Activated naive CD4-positive, alpha-beta T cell treated with anti-CD3 and anti-CD28 coated beads for 36 hours (primary cell): ENCODE results near the gene PHC1. TPM values are rescaled to one million over a fixed set of nuclear protein-coding genes. Genes with fewer than 3 reads are reported as not detected.
"Not testable (repeated sequence)": the region's sequence is repeated elsewhere in the genome, so short reads cannot be mapped to it uniquely, and the experiment has no call there.

ENCODE experiments used
- CTCF ChIA-PET: fragments of 350-600 bp; sonication (Branson Sonifier 250); formaldehyde crosslinking; loops from one replicate; lab custom pipeline; 2021; ENCODE audit warnings: antibody characterized with exemption; lab: Charles Lee
- DNase-seq: peaks from one replicate; pipeline ENCODE4 v3.0.0-alpha.2; 2020
- H3K27ac Mint-ChIP-seq: one replicate; pipeline ENCODE4 v1.8.0; 2021; ENCODE audit warnings: mild to moderate bottlenecking, mixed read lengths
- H3K27me3 Mint-ChIP-seq: one replicate; pipeline ENCODE4 v1.8.0; 2021; ENCODE audit warnings: low read depth, mixed read lengths
- H3K36me3 Mint-ChIP-seq: one replicate; pipeline ENCODE4 v1.8.0; 2021; ENCODE audit warnings: low read depth, mixed read lengths
- H3K4me1 Mint-ChIP-seq: one replicate; pipeline ENCODE4 v1.8.0; 2021; ENCODE audit warnings: low read depth, mixed read lengths
- H3K4me3 Mint-ChIP-seq: one replicate; pipeline ENCODE4 v1.8.0; 2021; ENCODE audit warnings: mild to moderate bottlenecking, moderate library complexity, mixed read lengths
- H3K9me3 Mint-ChIP-seq: one replicate; pipeline ENCODE4 v1.8.0; 2021; ENCODE audit warnings: mixed read lengths
- intact Hi-C: fragments of 100-400 bp; cut with micrococcal nuclease; formaldehyde crosslinking; loops from one replicate; pipeline ENCODE4 v1.15.1; 2023
- total RNA-seq, 2 experiments: library from RNA; stranded (reverse); gene quantifications; one replicate each; pipeline ENCODE4 v1.2.3, GENCODE V29; 2021

PHC1 gene
- 10 to 100 TPM; 24.4 to 26.5 TPM for total RNA-seq

DNA sequence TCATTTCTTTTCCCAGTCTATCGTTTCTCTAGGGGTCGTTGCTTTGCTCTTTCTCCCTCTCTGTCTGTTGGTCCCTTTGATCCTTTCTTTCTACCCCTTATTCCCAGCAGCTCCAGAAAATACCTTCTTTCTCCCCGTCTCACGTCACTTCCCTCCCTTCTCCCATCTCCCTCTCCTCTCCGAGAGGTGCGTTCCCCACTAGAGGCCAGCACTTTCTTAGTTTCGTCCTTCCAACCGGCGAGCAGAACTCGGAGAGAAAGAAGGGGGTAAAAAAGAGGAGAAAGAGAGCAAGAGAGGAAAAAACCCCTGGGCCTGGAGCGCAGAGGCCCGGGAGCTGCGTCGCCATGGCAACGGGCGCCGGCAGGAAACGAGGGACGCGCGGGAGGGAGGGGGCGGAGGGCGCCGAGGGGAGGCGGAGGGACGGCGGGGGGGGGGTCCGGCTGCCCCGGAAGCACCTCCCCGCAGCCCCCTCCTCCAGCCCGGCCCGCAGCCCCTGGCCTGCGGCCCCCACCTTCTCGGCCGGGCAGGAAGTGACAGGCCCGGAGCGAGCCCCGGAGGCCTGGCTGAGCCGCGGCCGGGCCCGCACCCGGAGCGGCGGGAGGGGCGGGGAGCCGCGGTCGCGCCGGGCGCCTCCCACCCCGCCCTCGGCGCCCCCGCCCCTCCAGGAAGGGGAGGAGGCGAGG is at the start of gene PHC1:
Gene PHC1, plus strand, starts transcription at position 477 of the 683 bp plus-strand sequence. CDS start 3,169 bp downstream, outside the sequence.
- intact Hi-C loops, result loop anchor here (1.0 to 2.0 kb wide), 4 partner anchors 23 to 421 kb away; partner anchors contain the start of gene M6PR
- H3K4me3 Mint-ChIP-seq, result peak within 1 kb of the TSS; percentile 82
- CTCF ChIA-PET, result interaction anchor here (0.7 to 1.4 kb wide), 10 partner anchors 24 to 259 kb away, joined by 3 to 6 read pairs (median 3); partner anchors contain the start of gene M6PR
- H3K27ac Mint-ChIP-seq, result peak within 1 kb of the TSS; percentile 84
- not testable (repeated sequence) for H3K36me3 Mint-ChIP-seq, H3K9me3 Mint-ChIP-seq, H3K27me3 Mint-ChIP-seq
- DNase-seq, result peak; percentile 81
- peaks cover 15% of the 10 kb centered on the region for H3K4me1 Mint-ChIP-seq

DNA sequence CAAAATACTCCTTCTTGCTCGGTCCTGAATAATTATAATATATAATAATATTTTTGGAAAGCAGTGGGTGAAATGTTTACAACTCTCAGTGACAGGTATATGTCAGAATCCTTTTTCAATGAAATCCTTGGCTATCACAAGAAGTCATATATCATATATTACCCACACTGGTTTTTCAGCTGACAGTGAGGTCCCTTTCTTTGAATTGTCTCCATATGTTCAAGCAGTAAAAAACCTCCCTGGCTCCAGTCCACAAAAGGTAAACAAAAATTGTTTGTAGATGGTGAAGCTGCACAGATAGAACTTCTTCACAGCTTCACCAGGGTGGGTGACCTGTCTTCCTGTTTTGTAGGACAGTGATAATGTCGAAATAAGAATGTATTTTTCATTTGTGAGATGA is 47.9 kb upstream of the PHC1 start:
- no peak for DNase-seq
- no peaks in the 10 kb centered on the region for H3K4me1 Mint-ChIP-seq
- no peaks in the 10 kb centered on the region for H3K9me3 Mint-ChIP-seq
- intact Hi-C loops, result no loop called here
- no peak overlapping the region for H3K4me3 Mint-ChIP-seq
- no peaks in the 10 kb centered on the region for H3K36me3 Mint-ChIP-seq
- no peaks in the 10 kb centered on the region for H3K27me3 Mint-ChIP-seq
- no peak overlapping the region for H3K27ac Mint-ChIP-seq
- CTCF ChIA-PET, result interaction anchor here (0.7 kb wide), 1 partner anchor 14 kb away, joined by 4 read pairs; no protein-coding TSS in a partner anchor

DNA sequence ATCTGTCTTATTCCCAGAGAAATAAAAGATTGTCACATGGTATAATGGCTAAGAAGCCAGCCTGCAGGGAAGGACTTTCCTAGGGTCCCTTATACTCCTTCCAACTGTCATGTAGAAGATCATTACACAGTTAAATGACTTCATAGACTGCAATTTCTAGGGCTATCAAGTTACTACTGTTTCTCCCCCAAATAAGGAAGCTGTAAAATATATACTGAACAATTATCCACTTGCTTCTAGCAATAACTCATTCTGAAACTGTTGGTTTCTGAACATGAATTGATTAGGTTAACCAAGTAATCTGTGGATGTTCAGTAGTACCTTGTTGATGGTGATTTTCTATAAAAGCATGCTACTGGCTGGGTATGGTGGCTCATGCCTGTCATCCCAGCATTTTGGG is 47.3 kb upstream of the PHC1 start:
- Mint-ChIP-seq H3K4me3 (no peak overlapping the region), H3K4me1 (no peaks in the 10 kb centered on the region), H3K27me3 (no peaks in the 10 kb centered on the region), H3K9me3 (no peaks in the 10 kb centered on the region), H3K36me3 (no peaks in the 10 kb centered on the region), H3K27ac (no peak overlapping the region)
- DNase-seq, result no peak
- CTCF ChIA-PET, result interaction anchor here (0.7 to 1.1 kb wide), 2 partner anchors 19 to 183 kb away, joined by 3 read pairs; no protein-coding TSS in a partner anchor
- intact Hi-C loops, result no loop called here

DNA sequence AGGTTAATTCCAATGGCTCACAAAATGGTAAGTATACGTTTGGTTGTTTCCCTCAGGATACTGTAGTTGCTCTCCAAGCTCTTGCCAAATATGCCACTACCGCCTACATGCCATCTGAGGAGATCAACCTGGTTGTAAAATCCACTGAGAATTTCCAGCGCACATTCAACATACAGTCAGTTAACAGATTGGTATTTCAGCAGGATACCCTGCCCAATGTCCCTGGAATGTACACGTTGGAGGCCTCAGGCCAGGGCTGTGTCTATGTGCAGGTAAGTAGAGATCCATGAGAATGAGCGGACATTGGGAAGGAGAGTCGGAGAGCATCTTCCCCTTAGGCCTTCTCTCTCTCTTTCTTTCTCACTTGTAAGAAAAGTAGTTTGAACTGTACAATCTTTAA is 46.5 kb upstream of the PHC1 start:
- no peak for DNase-seq
- Mint-ChIP-seq H3K27ac (no peak overlapping the region), H3K36me3 (no peaks in the 10 kb centered on the region), H3K4me3 (no peak overlapping the region), H3K4me1 (no peaks in the 10 kb centered on the region), H3K9me3 (no peaks in the 10 kb centered on the region), H3K27me3 (no peaks in the 10 kb centered on the region)
- intact Hi-C loops, result no loop called here
- CTCF ChIA-PET, result interaction anchor here (0.7 to 1.1 kb wide), 2 partner anchors 19 to 182 kb away, joined by 3 read pairs; no protein-coding TSS in a partner anchor

DNA sequence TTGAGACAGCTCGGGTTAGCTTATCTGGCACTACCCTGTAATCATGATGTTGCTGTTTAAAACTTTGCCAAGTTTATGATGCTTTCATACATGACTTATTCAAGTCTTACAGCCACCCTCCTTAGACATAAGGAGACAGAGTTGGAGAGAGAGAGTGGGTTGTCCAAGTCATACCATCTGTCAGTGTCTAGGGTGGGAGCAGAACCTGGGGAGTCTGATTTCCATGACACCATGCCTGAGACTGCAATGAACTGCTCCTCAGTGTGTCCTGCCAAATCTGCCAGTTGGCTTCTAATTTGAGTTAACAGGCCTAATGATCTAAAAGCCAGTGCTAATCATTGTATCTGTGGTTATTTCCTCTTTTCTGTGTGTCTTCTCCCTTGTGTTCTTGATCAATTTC is 43.7 kb upstream of the PHC1 start:
- Mint-ChIP-seq H3K27ac (no peak overlapping the region), H3K36me3 (no peaks in the 10 kb centered on the region), H3K4me1 (no peaks in the 10 kb centered on the region), H3K27me3 (no peaks in the 10 kb centered on the region), H3K4me3 (no peak overlapping the region), H3K9me3 (no peaks in the 10 kb centered on the region)
- CTCF ChIA-PET, result no interaction called here
- no peak for DNase-seq
- intact Hi-C loops, result no loop called here

DNA sequence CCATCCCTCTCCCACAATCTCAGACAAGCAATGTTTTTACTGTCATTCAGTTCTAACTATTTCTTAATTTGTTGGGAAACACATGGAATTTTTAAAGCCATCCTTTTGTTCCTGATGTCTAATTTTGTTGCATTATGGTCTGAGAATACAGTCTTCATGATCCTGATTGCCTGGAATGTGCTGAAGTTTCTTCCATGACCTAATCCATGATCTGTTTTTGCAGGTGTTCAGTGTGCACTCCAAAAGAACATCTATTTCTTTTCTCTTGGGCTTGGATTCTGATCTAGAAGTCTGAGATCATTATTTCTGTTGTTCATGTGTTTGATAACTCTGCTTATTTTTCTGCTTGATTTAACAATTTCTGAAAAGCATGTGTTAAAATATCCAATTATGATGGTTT is 43.2 kb upstream of the PHC1 start:
- no peak overlapping the region for H3K4me3 Mint-ChIP-seq
- no peak for DNase-seq
- H3K4me1 Mint-ChIP-seq, result no peaks in the 10 kb centered on the region
- no peaks in the 10 kb centered on the region for H3K27me3 Mint-ChIP-seq
- H3K27ac Mint-ChIP-seq, result no peak overlapping the region
- intact Hi-C loops, result no loop called here
- no peaks in the 10 kb centered on the region for H3K9me3 Mint-ChIP-seq
- CTCF ChIA-PET, result no interaction called here
- H3K36me3 Mint-ChIP-seq, result no peaks in the 10 kb centered on the region

DNA sequence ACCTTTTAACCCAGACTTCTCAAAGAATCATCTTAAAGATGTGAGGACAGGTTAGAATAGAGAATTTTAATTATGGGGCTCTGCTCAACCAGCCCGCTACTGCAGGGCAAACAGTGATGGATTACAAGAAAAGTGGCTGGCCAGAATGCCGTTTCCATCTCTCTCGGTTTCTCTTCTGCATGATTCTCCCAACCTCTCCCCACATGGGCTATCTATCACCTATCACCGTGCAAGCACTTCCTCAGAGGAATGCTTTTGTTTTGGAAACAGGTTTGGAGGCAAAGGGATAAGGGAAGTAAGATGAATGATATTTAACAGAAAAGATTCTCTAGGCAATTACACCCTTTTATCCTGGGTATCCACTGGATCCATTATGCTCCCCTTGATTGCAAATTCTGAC is 37.4 kb upstream of the PHC1 start:
- CTCF ChIA-PET, result no interaction called here
- intact Hi-C loops, result no loop called here
- Mint-ChIP-seq H3K36me3 (no peaks in the 10 kb centered on the region), H3K27me3 (no peaks in the 10 kb centered on the region), H3K4me1 (peaks cover 8% of the 10 kb centered on the region), H3K4me3 (no peak overlapping the region), H3K9me3 (no peaks in the 10 kb centered on the region), H3K27ac (no peak overlapping the region)
- no peak for DNase-seq

DNA sequence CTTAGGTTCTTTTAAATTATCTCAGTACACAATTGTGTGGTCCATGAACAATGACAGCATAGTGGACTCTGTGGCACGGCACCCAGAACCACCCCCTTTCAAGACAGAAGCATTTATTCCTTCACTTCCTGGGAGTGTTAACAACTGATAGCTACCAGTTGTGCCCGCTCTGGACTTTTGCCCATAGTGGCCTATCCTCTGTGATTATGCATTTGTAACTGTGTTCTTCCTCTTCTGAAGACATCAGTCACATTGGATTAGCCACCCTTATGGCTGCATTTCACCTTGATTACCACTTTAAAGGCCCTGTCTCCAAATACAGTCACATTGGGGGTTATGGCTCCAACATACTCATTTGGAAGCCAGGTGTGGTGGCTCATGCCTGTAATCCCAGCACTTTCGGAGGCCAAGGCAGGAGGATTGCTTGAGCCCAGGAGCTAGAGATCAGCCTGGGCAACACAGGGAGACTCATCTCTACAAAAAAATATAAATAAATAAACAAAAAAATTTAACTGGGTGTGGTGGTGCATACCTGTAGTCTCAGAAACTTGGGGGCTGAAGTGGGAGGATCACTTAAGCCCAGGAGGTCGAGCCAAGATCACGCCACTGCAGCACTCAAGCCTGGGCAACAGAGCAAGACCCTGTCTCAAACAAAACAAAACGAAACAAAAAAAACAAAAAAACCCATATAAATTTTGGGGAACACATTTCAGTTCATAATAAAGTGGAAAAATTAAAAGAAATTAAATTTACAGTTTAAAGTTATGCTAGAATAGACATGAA is 27.6 kb upstream of the PHC1 start:
- no peaks in the 10 kb centered on the region for H3K9me3 Mint-ChIP-seq
- intact Hi-C loops, result no loop called here
- no peak for DNase-seq
- CTCF ChIA-PET, result interaction anchor here (0.6 to 2.2 kb wide), 4 partner anchors 19 to 163 kb away, joined by 3 to 7 read pairs (median 4); no protein-coding TSS in a partner anchor
- peaks cover 5% of the 10 kb centered on the region for H3K4me1 Mint-ChIP-seq
- H3K27ac Mint-ChIP-seq, result no peak overlapping the region
- H3K36me3 Mint-ChIP-seq, result no peaks in the 10 kb centered on the region
- no peaks in the 10 kb centered on the region for H3K27me3 Mint-ChIP-seq
- no peak overlapping the region for H3K4me3 Mint-ChIP-seq

DNA sequence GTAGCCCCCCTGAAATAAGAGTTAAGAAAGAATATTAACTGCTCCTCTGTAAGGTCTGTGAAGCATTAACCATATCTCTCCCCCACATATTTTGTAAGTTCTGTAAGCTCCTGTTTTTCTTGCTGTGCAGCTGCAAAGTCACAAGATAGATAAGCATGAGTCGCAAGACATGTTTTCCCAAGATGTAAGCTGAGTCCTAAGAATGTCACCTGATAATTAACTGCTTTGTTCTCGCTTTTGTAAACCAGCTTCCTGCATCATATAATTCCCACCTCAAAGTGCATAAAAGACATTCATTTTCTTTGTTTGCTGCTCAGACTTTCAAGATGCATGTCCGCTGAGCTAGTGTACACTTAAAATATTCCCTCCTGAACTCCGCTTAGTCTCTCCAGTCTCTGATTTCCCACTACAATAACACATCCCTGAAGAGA is 27.0 kb upstream of the PHC1 start:
- no peaks in the 10 kb centered on the region for H3K9me3 Mint-ChIP-seq
- no peaks in the 10 kb centered on the region for H3K27me3 Mint-ChIP-seq
- no peaks in the 10 kb centered on the region for H3K36me3 Mint-ChIP-seq
- DNase-seq, result no peak
- intact Hi-C loops, result no loop called here
- CTCF ChIA-PET, result interaction anchor here (1.0 to 1.6 kb wide), 2 partner anchors 27 to 343 kb away, joined by 3 to 4 read pairs; no protein-coding TSS in a partner anchor
- peaks cover 5% of the 10 kb centered on the region for H3K4me1 Mint-ChIP-seq
- no peak overlapping the region for H3K4me3 Mint-ChIP-seq
- H3K27ac Mint-ChIP-seq, result no peak overlapping the region

DNA sequence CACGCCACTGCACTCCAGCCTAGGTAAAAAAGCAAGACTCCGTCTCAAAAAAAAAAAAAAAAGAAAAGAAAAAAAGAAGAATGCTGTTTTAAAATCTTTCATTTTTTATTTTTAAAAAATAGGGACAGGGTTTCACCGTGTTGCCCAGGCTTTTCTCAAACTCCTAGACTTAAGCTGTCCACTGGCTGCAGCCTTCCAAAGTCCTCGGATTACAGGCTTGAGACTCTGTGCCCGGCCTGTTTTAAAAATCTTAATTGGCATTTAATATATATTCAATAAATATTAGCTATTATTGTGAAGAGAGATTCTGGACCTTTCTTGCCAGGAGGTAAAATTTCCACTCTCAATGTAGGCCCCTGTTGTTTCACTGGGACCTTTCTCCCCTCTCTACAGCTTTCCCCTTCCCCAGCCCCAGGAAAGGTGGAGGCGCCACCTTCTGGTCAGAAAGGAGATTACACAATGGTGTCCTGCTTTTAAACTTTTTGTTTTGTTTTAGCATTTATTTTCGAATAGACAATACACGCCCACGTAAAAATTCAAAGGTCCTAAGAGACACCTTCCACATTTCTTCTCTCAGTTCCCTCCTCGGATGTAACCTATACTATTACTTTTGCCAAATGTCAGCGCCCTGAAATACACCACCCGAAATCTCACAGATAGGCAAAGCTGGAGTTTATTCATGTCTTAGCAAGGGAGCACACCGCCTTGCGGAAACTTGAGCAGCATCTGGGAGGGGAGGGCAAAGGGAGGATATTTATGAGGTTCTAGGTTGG is 23.8 kb upstream of the PHC1 start:
- Mint-ChIP-seq H3K27me3 (no peaks in the 10 kb centered on the region), H3K4me1 (peaks cover 5% of the 10 kb centered on the region), H3K36me3 (no peaks in the 10 kb centered on the region), H3K4me3 (peak overlapping the region; percentile 82), H3K27ac (no peak overlapping the region), H3K9me3 (no peaks in the 10 kb centered on the region)
- intact Hi-C loops, result loop anchor here (1.0 to 5.0 kb wide), 8 partner anchors 24 to 346 kb away; partner anchors contain the start of genes PHC1 and RIMKLB
- DNase-seq, result peak; percentile 78
- CTCF ChIA-PET, result interaction anchor here (0.6 to 3.8 kb wide), 49 partner anchors 9 to 366 kb away, joined by 3 to 29 read pairs (median 4); partner anchors contain the start of genes M6PR, PHC1 and RIMKLB

DNA sequence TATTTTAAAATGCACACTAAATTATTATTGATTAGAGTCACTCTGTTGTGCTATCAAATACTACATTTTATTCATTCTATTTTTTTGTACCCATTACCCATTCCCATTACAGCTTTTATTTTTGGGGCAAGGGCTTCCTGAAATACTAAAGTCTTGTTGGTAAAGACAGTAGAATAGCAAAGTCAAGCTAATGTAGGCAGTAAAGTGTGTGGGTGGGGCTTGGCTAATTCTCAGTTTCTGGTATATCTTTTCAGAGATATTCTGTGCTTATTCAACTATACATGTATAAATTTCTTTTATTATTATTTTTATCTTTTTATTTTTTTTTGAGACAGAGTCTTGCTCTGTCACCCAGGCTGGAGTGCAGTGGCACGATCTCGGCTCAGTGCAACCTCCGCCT is 22.3 kb upstream of the PHC1 start:
- Mint-ChIP-seq H3K9me3 (no peaks in the 10 kb centered on the region), H3K27ac (no peak overlapping the region), H3K36me3 (no peaks in the 10 kb centered on the region), H3K4me3 (no peak overlapping the region), H3K27me3 (no peaks in the 10 kb centered on the region), H3K4me1 (peaks cover 5% of the 10 kb centered on the region)
- intact Hi-C loops, result loop anchor here (1.0 to 5.0 kb wide), 4 partner anchors 23 to 195 kb away; partner anchors contain the start of genes PHC1 and RIMKLB
- no peak for DNase-seq
- CTCF ChIA-PET, result interaction anchor here (0.5 to 3.8 kb wide), 2 partner anchors 156 to 157 kb away, joined by 3 to 29 read pairs; no protein-coding TSS in a partner anchor
